ENCODE results near the gene UMAD1. TPM values are rescaled to one million over a fixed set of nuclear protein-coding genes. Genes with fewer than 3 reads are reported as not detected.

UMAD1 gene
- total and polyA plus RNA-seq, 11 donors, result 3.5 to 19.7 (median 15.3) TPM

DNA sequence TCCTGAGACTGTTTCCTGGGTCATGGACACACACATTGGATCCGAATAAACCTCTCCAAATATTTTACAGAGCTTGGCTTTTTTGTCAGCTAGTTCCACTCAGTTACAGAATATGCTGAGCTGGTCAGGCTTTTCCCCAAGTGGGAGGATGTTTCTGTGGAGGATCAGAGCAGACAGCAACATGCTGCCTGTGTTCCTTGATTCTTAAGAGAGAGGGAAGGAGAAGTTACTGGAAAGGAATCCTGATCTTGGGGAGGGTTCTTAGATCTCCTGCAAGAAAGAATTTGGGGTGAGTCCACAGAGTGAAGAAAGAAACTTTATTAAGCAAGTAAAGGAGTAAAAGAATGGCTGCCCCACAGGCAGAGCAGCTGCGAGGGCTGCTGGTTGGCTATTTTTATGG lies 154.7 kb downstream of the UMAD1 start:
- Histone ChIP-seq H3K36me3 (peaks cover 0 to 9% (median 0%) of the 10 kb centered on the region in 9 donors), H3K27ac (no peak overlapping the region), H3K4me1 (peaks cover 0 to 10% (median 0%) of the 10 kb centered on the region in 12 donors), H3K27me3 (no peaks in the 10 kb centered on the region), H3K4me3 (no peak overlapping the region), H3K9me3 (no peaks in the 10 kb centered on the region)
- ATAC-seq (no peak), DNase-seq (no peak)
- TF ChIP-seq POLR2A (IDR thresholded peaks at IDR 0.05), result no peak
- TF ChIP-seq, protein P1, sequence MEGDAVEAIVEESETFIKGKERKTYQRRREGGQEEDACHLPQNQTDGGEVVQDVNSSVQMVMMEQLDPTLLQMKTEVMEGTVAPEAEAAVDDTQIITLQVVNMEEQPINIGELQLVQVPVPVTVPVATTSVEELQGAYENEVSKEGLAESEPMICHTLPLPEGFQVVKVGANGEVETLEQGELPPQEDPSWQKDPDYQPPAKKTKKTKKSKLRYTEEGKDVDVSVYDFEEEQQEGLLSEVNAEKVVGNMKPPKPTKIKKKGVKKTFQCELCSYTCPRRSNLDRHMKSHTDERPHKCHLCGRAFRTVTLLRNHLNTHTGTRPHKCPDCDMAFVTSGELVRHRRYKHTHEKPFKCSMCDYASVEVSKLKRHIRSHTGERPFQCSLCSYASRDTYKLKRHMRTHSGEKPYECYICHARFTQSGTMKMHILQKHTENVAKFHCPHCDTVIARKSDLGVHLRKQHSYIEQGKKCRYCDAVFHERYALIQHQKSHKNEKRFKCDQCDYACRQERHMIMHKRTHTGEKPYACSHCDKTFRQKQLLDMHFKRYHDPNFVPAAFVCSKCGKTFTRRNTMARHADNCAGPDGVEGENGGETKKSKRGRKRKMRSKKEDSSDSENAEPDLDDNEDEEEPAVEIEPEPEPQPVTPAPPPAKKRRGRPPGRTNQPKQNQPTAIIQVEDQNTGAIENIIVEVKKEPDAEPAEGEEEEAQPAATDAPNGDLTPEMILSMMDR (IDR thresholded peaks at IDR 0.05), result no peak
- WGBS, 4 donors, result 94 to 98% (median 95%) methylated on average over 2 of the region's 2 CpGs
- intact Hi-C loops (cut with DNase I), result no loop called here

DNA sequence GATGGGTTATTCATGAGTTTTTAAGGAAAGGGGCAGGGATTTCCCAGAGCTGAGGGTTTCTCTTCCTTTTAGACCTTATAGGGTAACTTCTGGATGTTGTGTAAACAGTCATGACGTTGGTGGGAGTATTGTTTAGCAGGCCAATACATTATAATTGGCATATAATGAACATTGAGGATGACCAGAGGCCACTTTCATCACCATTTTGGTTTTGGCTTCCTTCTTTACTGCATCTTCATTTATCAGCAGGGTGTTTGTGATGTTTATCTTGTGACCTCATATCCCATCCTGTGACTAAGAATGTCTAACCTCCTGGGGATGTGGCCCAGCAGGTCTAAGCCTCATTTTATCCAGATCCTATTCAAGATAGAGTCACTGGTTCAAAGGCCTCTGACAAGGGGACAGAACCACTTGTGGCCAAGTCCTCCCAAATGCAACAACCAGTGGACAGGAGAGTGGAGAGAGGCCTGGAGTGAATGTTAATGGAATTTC lies 155.1 kb downstream of the UMAD1 start:
- Histone ChIP-seq H3K9me3 (no peaks in the 10 kb centered on the region), H3K4me3 (no peak overlapping the region), H3K27ac (no peak overlapping the region), H3K27me3 (no peaks in the 10 kb centered on the region), H3K4me1 (peaks cover 0 to 10% (median 0%) of the 10 kb centered on the region in 12 donors), H3K36me3 (peaks cover 0 to 9% (median 0%) of the 10 kb centered on the region in 9 donors)
- TF ChIP-seq POLR2A (IDR thresholded peaks at IDR 0.05), result no peak
- TF ChIP-seq, protein P1 (IDR thresholded peaks at IDR 0.05), result no peak
- DNase-seq (no peak), ATAC-seq (no peak)
- intact Hi-C loops (cut with DNase I), result no loop called here
- 80 to 98% (median 89%) methylated on average over 1 of the region's 1 CpG for WGBS, 4 donors

DNA sequence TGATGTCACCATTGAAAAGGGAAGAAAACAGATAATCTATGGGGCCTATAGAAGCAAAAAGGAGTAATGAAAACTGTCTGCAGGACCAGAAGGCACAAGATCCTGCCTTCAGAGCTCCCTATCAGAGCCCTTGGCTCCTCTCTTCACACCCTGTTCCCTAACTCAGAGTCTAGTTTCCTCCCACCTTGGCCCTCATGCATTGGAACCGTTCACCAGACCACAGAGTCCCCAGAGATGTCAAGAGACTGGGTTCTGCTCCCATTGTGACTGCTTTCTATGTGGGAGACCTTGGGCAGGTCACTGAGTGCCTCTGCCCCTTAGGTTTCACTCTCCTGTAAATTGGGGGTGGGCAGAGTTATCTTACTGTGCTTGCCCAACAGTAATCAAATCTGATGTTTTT lies 158.0 kb downstream of the UMAD1 start:
- TF ChIP-seq POLR2A (IDR thresholded peaks at IDR 0.05), result no peak
- TF ChIP-seq, protein P1 (IDR thresholded peaks at IDR 0.05), result no peak
- intact Hi-C loops (cut with DNase I), result no loop called here
- Histone ChIP-seq H3K27me3 (no peaks in the 10 kb centered on the region), H3K27ac (no peak overlapping the region), H3K4me1 (peaks cover 0 to 3% (median 0%) of the 10 kb centered on the region in 12 donors), H3K9me3 (no peaks in the 10 kb centered on the region), H3K4me3 (no peak overlapping the region), H3K36me3 (peaks cover 0 to 17% (median 3%) of the 10 kb centered on the region in 9 donors)
- 35 to 61% (median 41%) methylated on average over 1 of the region's 1 CpG for WGBS, 4 donors
- DNase-seq (no peak), ATAC-seq (no peak)

DNA sequence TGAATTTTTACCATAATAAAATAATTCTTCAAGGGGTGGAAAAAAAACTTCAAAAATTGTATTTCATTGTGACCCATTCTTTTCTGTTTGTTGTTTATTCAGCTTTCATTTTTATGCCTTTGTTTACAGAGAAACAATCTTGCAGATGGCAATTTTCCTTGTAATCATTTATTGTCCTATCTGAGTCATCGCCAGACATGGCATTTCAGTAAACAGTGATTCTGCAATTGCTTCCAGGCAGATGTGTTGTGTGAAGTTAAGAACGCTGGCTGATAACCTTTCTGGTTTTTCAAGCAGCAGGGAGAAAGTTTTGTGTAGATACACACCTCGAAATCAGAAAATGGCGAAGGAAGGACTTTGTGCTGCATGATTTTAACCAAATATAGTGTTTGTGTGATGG lies 158.6 kb downstream of the UMAD1 start:
- intact Hi-C loops (cut with DNase I), result no loop called here
- 78 to 83% (median 82%) methylated on average over 4 of the region's 4 CpGs for WGBS, 4 donors

More for the DNA sequence above, 158.6 kb downstream of the UMAD1 start:
- TF ChIP-seq, protein P1 (IDR thresholded peaks at IDR 0.05), result no peak
- TF ChIP-seq POLR2A (IDR thresholded peaks at IDR 0.05), result no peak
- Histone ChIP-seq H3K4me3 (no peak overlapping the region), H3K36me3 (peaks cover 0 to 17% (median 3%) of the 10 kb centered on the region in 9 donors), H3K27me3 (no peaks in the 10 kb centered on the region), H3K4me1 (peaks cover 0 to 3% (median 0%) of the 10 kb centered on the region in 12 donors), H3K27ac (no peak overlapping the region), H3K9me3 (no peaks in the 10 kb centered on the region)
- ATAC-seq, result no peak
- DNase-seq, result no peak

Data from heart left ventricle (tissue), 16 donors.